OCI-LY3 (cell line): ENCODE data around the gene MYH8.

Experiments
- H2AFZ ChIP-seq: fragments of 200-600, 300-600 bp; shearing (Covaris generic); 2 replicates; pipeline ENCODE4 v1.6.0; 2014; ENCODE audit warnings: antibody characterized with exemption, low read depth, low read length
- H3K27ac ChIP-seq: fragments of 200-600, 300-600 bp; sonication (generic); 2 replicates; pipeline ENCODE4 v1.5.1; 2014; ENCODE audit warnings: mild to moderate bottlenecking, low read length, moderate library complexity, mixed read lengths
- H3K27me3 ChIP-seq: fragments of 200-600, 300-600 bp; sonication (generic); 2 replicates; pipeline ENCODE4 v1.6.1; 2014; ENCODE audit warnings: low read depth, low read length, mixed read lengths
- H3K36me3 ChIP-seq: fragments of 200-600, 300-600 bp; sonication (generic); replicated peaks from 2 replicates; pipeline ENCODE3; 2014; ENCODE audit warnings: low read depth, low read length, mixed read lengths
- H3K4me1 ChIP-seq: fragments of 300-600, 200-600 bp; sonication (generic); 2 replicates; pipeline ENCODE4 v1.6.1; 2014; ENCODE audit warnings: low read length, mixed read lengths
- H3K4me2 ChIP-seq: fragments of 200-600, 300-600 bp; sonication (generic); 2 replicates; pipeline ENCODE4 v1.6.1; 2014; ENCODE audit warnings: low read length, mixed read lengths
- H3K4me3 ChIP-seq: fragments of 300-600, 200-600 bp; sonication (generic); 2 replicates; pipeline ENCODE4 v1.5.1; 2014; ENCODE audit warnings: antibody characterized with exemption, mild to moderate bottlenecking, low read length, moderate library complexity
- H3K79me2 ChIP-seq: fragments of 300-600, 200-600 bp; shearing (Covaris generic); 2 replicates; pipeline ENCODE4 v1.6.1; 2014; ENCODE audit warnings: mild to moderate bottlenecking, low read length, mixed read lengths
- H3K9ac ChIP-seq: fragments of 300-600, 200-600 bp; shearing (Covaris generic); 2 replicates; pipeline ENCODE4 v1.6.0; 2014; ENCODE audit warnings: mild to moderate bottlenecking, low read length, moderate library complexity
- H3K9me3 ChIP-seq: fragments of 200-600, 300-600 bp; shearing (Covaris generic); 2 replicates; pipeline ENCODE4 v1.6.1; 2014; ENCODE audit warnings: low read length, mixed read lengths; ENCODE audit not compliant: insufficient read depth
- H4K20me1 ChIP-seq: fragments of 200-600, 300-600 bp; sonication (generic); 2 replicates; pipeline ENCODE4 v1.6.1; 2016; ENCODE audit warnings: low read length, mixed read lengths; ENCODE audit not compliant: insufficient read depth
- CTCF ChIP-seq: fragments of 200-600, 300-600 bp; sonication (generic); IDR thresholded peaks from 2 replicates; pipeline ENCODE4 v1.5.1; 2014; ENCODE audit warnings: antibody characterized with exemption, low read length, low read depth
- EZH2phosphoT487 ChIP-seq: fragments of 200-600 bp; shearing (Covaris generic); IDR thresholded peaks from 2 replicates; pipeline ENCODE4 v1.6.1; 2018; ENCODE audit warnings: antibody characterized with exemption, mixed run types, low read depth

The MYH8 gene

GRCh38 chr17:10420811-10421210 is 939 bp downstream of the MYH8 start:
- H2AFZ ChIP-seq = no peak overlapping the region
- H3K4me3 ChIP-seq = no peak overlapping the region
- no peaks in the 10 kb centered on the region for H3K4me1 ChIP-seq
- no peak overlapping the region for H3K9ac ChIP-seq
- no peaks in the 10 kb centered on the region for H3K79me2 ChIP-seq
- no peaks in the 10 kb centered on the region for H3K27me3 ChIP-seq
- H3K27ac ChIP-seq = no peak overlapping the region
- no peak overlapping the region for H3K4me2 ChIP-seq
- no peaks in the 10 kb centered on the region for H3K36me3 ChIP-seq
- H4K20me1 ChIP-seq = no peaks in the 10 kb centered on the region
- no peaks in the 10 kb centered on the region for H3K9me3 ChIP-seq
- TF ChIP-seq EZH2phosphoT487 = no peak
- no peak for TF ChIP-seq CTCF

GRCh38 chr17:10417431-10417830 is 4.3 kb downstream of the MYH8 start:
- Histone ChIP-seq H3K9ac (no peak overlapping the region), H3K27me3 (no peaks in the 10 kb centered on the region), H2AFZ (no peak overlapping the region), H3K79me2 (no peaks in the 10 kb centered on the region), H3K27ac (no peak overlapping the region), H4K20me1 (no peaks in the 10 kb centered on the region), H3K4me1 (no peaks in the 10 kb centered on the region), H3K4me3 (no peak overlapping the region), H3K9me3 (no peaks in the 10 kb centered on the region), H3K36me3 (no peaks in the 10 kb centered on the region), H3K4me2 (no peak overlapping the region)
- TF ChIP-seq CTCF = no peak
- no peak for TF ChIP-seq EZH2phosphoT487

GRCh38 chr17:10415161-10415560 is 6.6 kb downstream of the MYH8 start:
- no peaks in the 10 kb centered on the region for H4K20me1 ChIP-seq
- H3K9me3 ChIP-seq = no peaks in the 10 kb centered on the region
- no peak overlapping the region for H3K4me3 ChIP-seq
- TF ChIP-seq CTCF = no peak
- no peak for TF ChIP-seq EZH2phosphoT487
- H3K9ac ChIP-seq = no peak overlapping the region
- H3K79me2 ChIP-seq = no peaks in the 10 kb centered on the region
- H3K27me3 ChIP-seq = no peaks in the 10 kb centered on the region
- H3K36me3 ChIP-seq = no peaks in the 10 kb centered on the region
- no peak overlapping the region for H3K4me2 ChIP-seq
- H3K27ac ChIP-seq = no peak overlapping the region
- H3K4me1 ChIP-seq = no peaks in the 10 kb centered on the region
- no peak overlapping the region for H2AFZ ChIP-seq

- Histone ChIP-seq H3K27me3 (no peaks in the 10 kb centered on the region), H3K9ac (no peak overlapping the region), H3K79me2 (no peaks in the 10 kb centered on the region), H4K20me1 (no peaks in the 10 kb centered on the region), H3K9me3 (no peaks in the 10 kb centered on the region), H3K4me3 (no peak overlapping the region), H3K4me2 (no peak overlapping the region), H3K4me1 (no peaks in the 10 kb centered on the region), H2AFZ (no peak overlapping the region), H3K36me3 (no peaks in the 10 kb centered on the region), H3K27ac (no peak overlapping the region)
- no peak for TF ChIP-seq EZH2phosphoT487
- no peak for TF ChIP-seq CTCF
Measured at GRCh38 chr17:10403589-10403988, 18.2 kb downstream of the MYH8 start.
